Chondrocyte (in vitro differentiated cells): Measurements from ENCODE around the gene ODAD2. TPM values are rescaled to one million over a fixed set of nuclear protein-coding genes. Genes with fewer than 3 reads are reported as not detected.

Experiments
- DNase-seq: peaks from one replicate; pipeline ENCODE4 v3.0.0; 2021; ENCODE audit warnings: mixed read lengths, low spot score
- H3K27ac Mint-ChIP-seq: one replicate; pipeline ENCODE4 v1.8.0; 2021; ENCODE audit warnings: mild to moderate bottlenecking, moderate library complexity, mixed read lengths; ENCODE audit not compliant: unreplicated experiment
- H3K27me3 Mint-ChIP-seq: 2 replicates; pipeline ENCODE4 v1.8.0; 2021; ENCODE audit warnings: low read depth, mixed read lengths
- H3K36me3 Mint-ChIP-seq: 2 replicates; pipeline ENCODE4 v1.8.0; 2021; ENCODE audit warnings: low read depth, mixed read lengths
- H3K4me1 Mint-ChIP-seq: 2 replicates; pipeline ENCODE4 v1.8.0; 2021; ENCODE audit warnings: low read depth, mild to moderate bottlenecking, mixed read lengths
- H3K4me3 Mint-ChIP-seq: one replicate; pipeline ENCODE4 v1.8.0; 2021; ENCODE audit warnings: mild to moderate bottlenecking, moderate library complexity, mixed read lengths; ENCODE audit not compliant: unreplicated experiment
- H3K9me3 Mint-ChIP-seq: 2 replicates; pipeline ENCODE4 v1.8.0; 2021; ENCODE audit warnings: low read depth, mixed read lengths
- total RNA-seq: library from RNA; stranded (reverse); gene quantifications from 3 replicates; pipeline ENCODE4 v1.2.1, GENCODE V29; 2021
- TF ChIP-seq, protein P1 (sequence below): fragments of 200-600 bp; sonication (generic); IDR thresholded peaks from 2 replicates; pipeline ENCODE4 v1.5.0; 2021; ENCODE audit warnings: antibody characterized with exemption, mild to moderate bottlenecking, moderate library complexity

The ODAD2 gene
- total RNA-seq, 1 donor from 2014 or later: 1.0 TPM

DNA sequence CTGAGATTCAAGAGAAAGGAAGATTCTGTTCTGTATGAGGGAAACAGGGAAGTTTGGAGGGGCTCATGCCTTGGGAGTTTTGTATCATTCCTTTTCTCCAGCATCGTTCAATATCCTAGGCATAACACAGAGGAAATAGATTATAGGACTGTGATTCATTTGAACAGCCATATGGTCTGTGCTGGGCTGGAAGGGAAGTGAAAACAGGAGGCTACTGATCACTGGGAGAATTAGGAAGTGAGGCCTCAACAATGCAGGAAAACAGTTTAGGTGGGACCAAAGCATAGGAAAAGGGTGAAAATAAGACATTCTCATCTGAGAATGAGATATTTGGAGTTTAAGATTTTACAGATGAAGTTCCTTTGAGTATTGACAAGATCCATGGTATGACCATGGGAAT lies 182.6 kb downstream of the ODAD2 start:
- Mint-ChIP-seq H3K27ac (no peak overlapping the region), H3K9me3 (no peaks in the 10 kb centered on the region), H3K4me3 (no peak overlapping the region), H3K27me3 (no peaks in the 10 kb centered on the region), H3K4me1 (peaks cover 2% of the 10 kb centered on the region), H3K36me3 (no peaks in the 10 kb centered on the region)
- no peak for DNase-seq
- TF ChIP-seq, protein P1, sequence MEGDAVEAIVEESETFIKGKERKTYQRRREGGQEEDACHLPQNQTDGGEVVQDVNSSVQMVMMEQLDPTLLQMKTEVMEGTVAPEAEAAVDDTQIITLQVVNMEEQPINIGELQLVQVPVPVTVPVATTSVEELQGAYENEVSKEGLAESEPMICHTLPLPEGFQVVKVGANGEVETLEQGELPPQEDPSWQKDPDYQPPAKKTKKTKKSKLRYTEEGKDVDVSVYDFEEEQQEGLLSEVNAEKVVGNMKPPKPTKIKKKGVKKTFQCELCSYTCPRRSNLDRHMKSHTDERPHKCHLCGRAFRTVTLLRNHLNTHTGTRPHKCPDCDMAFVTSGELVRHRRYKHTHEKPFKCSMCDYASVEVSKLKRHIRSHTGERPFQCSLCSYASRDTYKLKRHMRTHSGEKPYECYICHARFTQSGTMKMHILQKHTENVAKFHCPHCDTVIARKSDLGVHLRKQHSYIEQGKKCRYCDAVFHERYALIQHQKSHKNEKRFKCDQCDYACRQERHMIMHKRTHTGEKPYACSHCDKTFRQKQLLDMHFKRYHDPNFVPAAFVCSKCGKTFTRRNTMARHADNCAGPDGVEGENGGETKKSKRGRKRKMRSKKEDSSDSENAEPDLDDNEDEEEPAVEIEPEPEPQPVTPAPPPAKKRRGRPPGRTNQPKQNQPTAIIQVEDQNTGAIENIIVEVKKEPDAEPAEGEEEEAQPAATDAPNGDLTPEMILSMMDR: no peak

DNA sequence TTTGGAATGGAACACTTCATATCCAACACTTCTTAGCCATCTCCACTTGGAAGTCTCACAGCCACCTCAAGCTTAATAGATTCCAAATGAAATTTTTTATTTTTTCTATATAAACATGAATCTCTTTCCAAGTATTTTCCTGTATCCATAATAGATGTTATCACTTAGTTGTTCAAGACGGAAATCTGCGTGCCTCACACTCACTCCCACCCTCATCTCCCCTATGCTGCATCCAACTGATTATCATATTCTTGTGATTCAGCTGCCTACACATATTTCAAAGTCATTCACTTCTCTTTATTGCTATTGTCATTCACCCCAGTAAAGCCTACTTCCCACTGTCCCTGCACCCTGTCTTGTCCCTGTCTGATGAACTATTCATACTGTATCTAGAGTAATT lies 183.0 kb downstream of the ODAD2 start:
- TF ChIP-seq, protein P1: no peak
- Mint-ChIP-seq H3K36me3 (no peaks in the 10 kb centered on the region), H3K4me1 (peaks cover 5% of the 10 kb centered on the region), H3K27me3 (no peaks in the 10 kb centered on the region), H3K27ac (no peak overlapping the region), H3K4me3 (no peak overlapping the region), H3K9me3 (no peaks in the 10 kb centered on the region)
- DNase-seq: no peak

DNA sequence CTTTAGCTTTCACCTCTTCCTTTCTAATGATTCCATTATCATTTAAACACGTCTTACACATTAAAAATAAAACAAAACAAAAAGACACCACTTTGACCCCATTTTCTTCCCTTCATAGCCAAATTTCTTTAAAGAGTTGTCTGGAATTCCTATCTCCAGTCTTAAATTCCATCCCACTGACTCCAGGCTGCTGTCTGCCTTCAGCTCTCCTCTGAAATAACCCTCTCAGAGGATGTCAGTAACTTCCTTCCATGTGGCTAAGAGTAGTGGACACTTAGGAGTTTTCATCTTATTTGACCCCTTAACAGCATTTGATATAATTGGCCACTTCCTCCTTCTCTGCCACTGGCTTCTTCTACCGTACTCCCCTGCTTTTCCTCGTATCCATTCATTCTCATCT lies 183.6 kb downstream of the ODAD2 start:
- DNase-seq: no peak
- no peaks in the 10 kb centered on the region for H3K36me3 Mint-ChIP-seq
- no peak overlapping the region for H3K4me3 Mint-ChIP-seq
- no peak overlapping the region for H3K27ac Mint-ChIP-seq
- no peaks in the 10 kb centered on the region for H3K9me3 Mint-ChIP-seq
- TF ChIP-seq, protein P1: no peak
- H3K4me1 Mint-ChIP-seq: peaks cover 7% of the 10 kb centered on the region
- no peaks in the 10 kb centered on the region for H3K27me3 Mint-ChIP-seq

- Mint-ChIP-seq H3K9me3 (no peaks in the 10 kb centered on the region), H3K4me3 (no peak overlapping the region), H3K4me1 (peaks cover 2% of the 10 kb centered on the region), H3K36me3 (no peaks in the 10 kb centered on the region), H3K27me3 (peaks cover 2% of the 10 kb centered on the region), H3K27ac (no peak overlapping the region)
- no peak for DNase-seq
- TF ChIP-seq, protein P1: no peak
Observed at GRCh38 chr10:27805180-27805579, 193.7 kb downstream of the ODAD2 start.

DNA sequence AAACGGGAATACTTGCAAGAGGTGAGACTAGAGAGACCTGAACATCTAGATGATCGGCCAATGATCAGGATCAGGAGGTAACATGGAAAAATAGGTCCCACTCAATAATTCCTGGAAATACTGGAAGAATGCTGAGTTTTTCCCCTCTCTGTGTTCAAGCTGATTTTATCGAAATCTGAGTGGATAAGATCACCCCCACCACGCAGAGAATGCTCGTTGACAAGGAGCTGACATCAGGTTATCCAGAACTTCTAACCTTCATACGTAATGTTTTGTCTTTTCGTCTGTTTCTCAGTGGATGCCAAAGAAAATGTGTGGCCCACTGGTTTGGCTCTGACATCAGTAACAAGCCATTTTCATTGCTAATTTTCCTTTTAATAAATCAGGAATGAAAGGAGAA lies 194.7 kb downstream of the ODAD2 start:
- DNase-seq: no peak
- peaks cover 2% of the 10 kb centered on the region for H3K27me3 Mint-ChIP-seq
- TF ChIP-seq, protein P1: no peak
- H3K27ac Mint-ChIP-seq: no peak overlapping the region
- no peaks in the 10 kb centered on the region for H3K9me3 Mint-ChIP-seq
- H3K4me1 Mint-ChIP-seq: peaks cover 2% of the 10 kb centered on the region
- H3K4me3 Mint-ChIP-seq: no peak overlapping the region
- H3K36me3 Mint-ChIP-seq: no peaks in the 10 kb centered on the region
